ENCODE data around the gene CHRM2. TPM values are rescaled to one million over a fixed set of nuclear protein-coding genes. Genes with fewer than 3 reads are reported as not detected.

Gene CHRM2
- total and polyA plus RNA-seq, 9 of the 15 experiments (the other 6 are each of a cell fraction or from before 2014, with no cell fraction given), result not detected

DNA sequence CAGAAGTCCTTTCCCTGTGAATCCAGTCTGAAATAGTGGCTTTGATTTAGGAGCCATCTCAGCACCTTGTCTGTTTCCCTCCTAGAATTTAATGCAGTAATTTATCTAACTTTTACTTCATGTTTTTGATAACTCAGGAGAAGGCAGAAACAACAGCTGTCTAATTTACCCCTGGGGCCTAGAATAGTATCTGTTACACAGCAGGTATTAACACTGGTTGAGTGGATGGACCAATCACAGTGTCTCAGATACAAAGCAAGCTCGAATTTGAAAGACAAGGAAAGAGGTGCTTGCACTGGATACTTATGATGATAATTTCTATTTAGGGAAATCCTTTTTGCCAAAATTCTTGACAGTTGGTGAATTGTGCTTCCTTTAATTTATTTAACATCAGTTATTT lies 23.4 kb downstream of the CHRM2 start:
- no peak overlapping the region for H3K4me2 ChIP-seq (ENCODE audit: insufficient read depth, low read length)
- H3K4me3 ChIP-seq, result no peak overlapping the region
- in situ Hi-C loops (cut with MboI) (no loop called here), intact Hi-C loops (cut with micrococcal nuclease) (no loop called here)
- H3K36me3 ChIP-seq (ENCODE audit: control insufficient read depth, insufficient read depth, low read length), result no peaks in the 10 kb centered on the region
- H3K27ac ChIP-seq (ENCODE audit: extremely low read depth, low read depth, low read length), result no peak overlapping the region
- ATAC-seq, result no peak
- no peak overlapping the region for H3K9ac ChIP-seq (ENCODE audit: insufficient read depth in 1 of 2, low read depth in 2 of 2, low read length in 2 of 2)
- H2AFZ ChIP-seq (ENCODE audit: low read depth, low read length), result no peak overlapping the region
- no peaks in the 10 kb centered on the region for H4K20me1 ChIP-seq (replicated peaks; ENCODE audit: control insufficient read depth, insufficient read depth, low read length)
- BruUV-seq (replicated peaks), result no TSS peak
- DNase-seq (ENCODE audit: extremely low read depth in 1 of 4, low spot score in 3 of 4), result no peak
- ChIA-PET CTCF (ENCODE audit: low intra/inter-chr PET ratio) (no interaction called here), POLR2A (no interaction called here)
- H3K9me1 ChIP-seq (ENCODE audit: control insufficient read depth, insufficient read depth, low read length), result no peaks in the 10 kb centered on the region
- no peaks in the 10 kb centered on the region for H3K9me3 ChIP-seq (replicated peaks; ENCODE audit: control insufficient read depth, insufficient read depth, low read depth, low read length)
- no peaks in the 10 kb centered on the region for H3K27me3 ChIP-seq (ENCODE audit: control insufficient read depth in 2 of 2, insufficient read depth in 2 of 2, low read length in 2 of 2)
- no peak for FAIRE-seq
- H3K4me1 ChIP-seq (replicated peaks in 1 of 2; ENCODE audit: control insufficient read depth in 2 of 2, insufficient read depth in 2 of 2, low read length in 2 of 2), result no peaks in the 10 kb centered on the region
- 0% methylated on average over 1 of the region's 1 CpG for WGBS (ENCODE audit: insufficient coverage, low coverage, missing lambda C conversion rate)
- no peaks in the 10 kb centered on the region for H3K79me2 ChIP-seq (ENCODE audit: control insufficient read depth, insufficient read depth, low read length)
- TF ChIP-seq IFI16 (CRISPR knock-in tag; IDR thresholded peaks at IDR 0.05) (no peak), HMBOX1 (IDR thresholded peaks at IDR 0.05) (no peak)

DNA sequence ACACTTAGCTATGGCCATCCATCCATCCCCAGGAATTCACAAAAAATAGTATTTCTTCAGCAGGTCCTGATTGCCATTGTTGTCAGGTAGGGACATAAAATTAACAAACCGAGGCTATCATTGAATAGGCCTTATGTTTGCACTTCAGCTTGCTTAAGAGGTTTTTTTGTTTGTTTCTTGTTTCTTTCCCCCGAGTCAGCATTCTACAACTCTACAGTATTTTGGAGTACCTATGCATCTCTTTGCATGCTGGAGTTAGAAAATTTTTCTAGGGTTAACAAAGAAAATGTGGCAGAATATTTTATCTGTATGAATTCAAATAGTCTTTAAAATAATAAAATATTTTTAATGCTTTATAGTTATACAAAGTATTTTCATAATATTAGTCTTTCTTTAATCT lies 26.3 kb downstream of the CHRM2 start:
- Histone ChIP-seq H3K4me3 (no peak overlapping the region), H3K36me3 (ENCODE audit: control insufficient read depth, insufficient read depth, low read length) (no peaks in the 10 kb centered on the region), H3K9ac (ENCODE audit: insufficient read depth in 1 of 2, low read depth in 2 of 2, low read length in 2 of 2) (no peak overlapping the region), H4K20me1 (replicated peaks; ENCODE audit: control insufficient read depth, insufficient read depth, low read length) (no peaks in the 10 kb centered on the region), H3K27me3 (ENCODE audit: control insufficient read depth in 2 of 2, insufficient read depth in 2 of 2, low read length in 2 of 2) (no peaks in the 10 kb centered on the region), H2AFZ (ENCODE audit: low read depth, low read length) (no peak overlapping the region), H3K27ac (ENCODE audit: extremely low read depth, low read depth, low read length) (no peak overlapping the region), H3K9me3 (replicated peaks; ENCODE audit: control insufficient read depth, insufficient read depth, low read depth, low read length) (no peaks in the 10 kb centered on the region), H3K4me2 (ENCODE audit: insufficient read depth, low read length) (no peak overlapping the region), H3K4me1 (replicated peaks in 1 of 2; ENCODE audit: control insufficient read depth in 2 of 2, insufficient read depth in 2 of 2, low read length in 2 of 2) (no peaks in the 10 kb centered on the region), H3K9me1 (ENCODE audit: control insufficient read depth, insufficient read depth, low read length) (no peaks in the 10 kb centered on the region), H3K79me2 (ENCODE audit: control insufficient read depth, insufficient read depth, low read length) (no peaks in the 10 kb centered on the region)
- TF ChIP-seq GTF2F1 (IDR thresholded peaks at IDR 0.05; ENCODE audit: low read depth, low read length) (no peak), ZNF316 (IDR thresholded peaks at IDR 0.05) (0 out of 2 replicates have a peak, but pooled peaks have one; percentile 24), ESRRB (CRISPR knock-in tag; IDR thresholded peaks at IDR 0.05; ENCODE audit: borderline replicate concordance) (no peak)
- TF ChIP-seq, protein P1, sequence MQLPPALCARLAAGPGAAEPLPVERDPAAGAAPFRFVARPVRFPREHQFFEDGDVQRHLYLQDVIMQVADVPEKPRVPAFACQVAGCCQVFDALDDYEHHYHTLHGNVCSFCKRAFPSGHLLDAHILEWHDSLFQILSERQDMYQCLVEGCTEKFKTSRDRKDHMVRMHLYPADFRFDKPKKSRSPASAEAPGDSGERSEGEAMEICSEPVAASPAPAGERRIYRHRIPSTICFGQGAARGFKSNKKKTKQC (CRISPR knock-in tag; IDR thresholded peaks at IDR 0.05), result no peak
- TF ChIP-seq, protein P2, sequence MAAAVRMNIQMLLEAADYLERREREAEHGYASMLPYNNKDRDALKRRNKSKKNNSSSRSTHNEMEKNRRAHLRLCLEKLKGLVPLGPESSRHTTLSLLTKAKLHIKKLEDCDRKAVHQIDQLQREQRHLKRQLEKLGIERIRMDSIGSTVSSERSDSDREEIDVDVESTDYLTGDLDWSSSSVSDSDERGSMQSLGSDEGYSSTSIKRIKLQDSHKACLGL (CRISPR knock-in tag; IDR thresholded peaks at IDR 0.05; ENCODE audit: borderline replicate concordance, poor library complexity, severe bottlenecking), result no peak
- in situ Hi-C loops (cut with MboI), result no loop called here
- BruUV-seq (replicated peaks), result no TSS peak
- ATAC-seq (no peak), FAIRE-seq (no peak), DNase-seq (ENCODE audit: extremely low read depth in 1 of 4, low spot score in 3 of 4) (no peak)
- intact Hi-C loops (cut with micrococcal nuclease), result no loop called here
- ChIA-PET CTCF (ENCODE audit: low intra/inter-chr PET ratio) (no interaction called here), POLR2A (interaction anchor here (0.8 kb wide), 1 partner anchor 12 kb away, joined by 3 read pairs; no protein-coding TSS in a partner anchor)
- WGBS (ENCODE audit: insufficient coverage, low coverage, missing lambda C conversion rate), result 2% methylated on average over 2 of the region's 2 CpGs

Measured in K562 (cell line).